CD4-positive, CD25-positive, alpha-beta regulatory T cell (primary cell): ENCODE measurements around the gene TFCP2L1. TPM values are rescaled to one million over a fixed set of nuclear protein-coding genes. Genes with fewer than 3 reads are reported as not detected.
A peak's percentile ranks its signal among the peaks of the same experiment; 100 is the strongest.

Source experiments
- ATAC-seq, 2 donors: fragments of 150-1000 bp; cut with Tn5 transposase; one replicate each; pipeline ENCODE4 v1.10.0; 2021; ENCODE audit warnings: low read depth in 2 of 2, moderate number of reproducible peaks in 2 of 2, moderate library complexity in 1 of 2
- DNase-seq, 3 donors: peaks; one replicate each; pipeline versions ENCODE4 v3.0.0 to v3.0.0-alpha.2; 2012 to 2022; ENCODE audit warnings: mixed read lengths in 1 of 3
- H3K27ac ChIP-seq: one replicate; pipeline ENCODE4 v1.7.0; 2013; ENCODE audit warnings: mild to moderate bottlenecking, low read length; ENCODE audit not compliant: insufficient read depth, poor library complexity, severe bottlenecking
- H3K27me3 ChIP-seq: one replicate; pipeline ENCODE4 v1.7.0; 2013; ENCODE audit warnings: low read length; ENCODE audit not compliant: control insufficient read depth, insufficient read depth
- H3K36me3 ChIP-seq: one replicate; pipeline ENCODE4 v1.7.0; 2013; ENCODE audit warnings: mild to moderate bottlenecking, low read length, moderate library complexity; ENCODE audit not compliant: control insufficient read depth, insufficient read depth
- H3K4me1 ChIP-seq: 2 replicates; pipeline ENCODE4 v1.7.0; 2013; ENCODE audit warnings: mild to moderate bottlenecking, low read length; ENCODE audit not compliant: insufficient read depth, control insufficient read depth, poor library complexity, severe bottlenecking
- H3K4me3 ChIP-seq: one replicate; pipeline ENCODE4 v1.7.0; 2013; ENCODE audit warnings: low read depth, mild to moderate bottlenecking, low read length, moderate library complexity
- H3K9me3 ChIP-seq, 2 experiments: 1 replicate in 1 of 2; 2 replicates in 1 of 2; pipeline ENCODE4 v1.7.0; 2013; ENCODE audit warnings: low read length in 2 of 2, mild to moderate bottlenecking in 1 of 2, moderate library complexity in 1 of 2; ENCODE audit not compliant: control insufficient read depth in 2 of 2
- H3K27ac Mint-ChIP-seq, 3 donors: one replicate each; pipeline ENCODE4 v1.8.0; 2020 to 2022; ENCODE audit warnings: mild to moderate bottlenecking in 3 of 3, mixed read lengths in 3 of 3, moderate library complexity in 2 of 3
- H3K27me3 Mint-ChIP-seq: one replicate; pipeline ENCODE4 v1.8.0; 2022; ENCODE audit warnings: mild to moderate bottlenecking, mixed read lengths
- H3K36me3 Mint-ChIP-seq: one replicate; pipeline ENCODE4 v1.8.0; 2020; ENCODE audit warnings: mixed read lengths
- H3K4me1 Mint-ChIP-seq, 4 donors: one replicate each; pipeline ENCODE4 v1.8.0; 2020 to 2022; ENCODE audit warnings: mixed read lengths in 4 of 4, mild to moderate bottlenecking in 1 of 4
- H3K4me3 Mint-ChIP-seq, 4 donors: one replicate each; pipeline ENCODE4 v1.8.0; 2020 to 2022; ENCODE audit warnings: mild to moderate bottlenecking in 4 of 4, mixed read lengths in 4 of 4, moderate library complexity in 3 of 4
- H3K9me3 Mint-ChIP-seq, 7 donors: one replicate each; pipeline ENCODE4 v1.8.0; 2020 to 2022; ENCODE audit warnings: mixed read lengths in 7 of 7, mild to moderate bottlenecking in 3 of 7, moderate library complexity in 2 of 7
- polyA plus RNA-seq, 4 donors: library from polyadenylated mRNA; unstranded; fragments of 300-500 nt; fragmentation: Illumina TruSeq; gene quantifications; one replicate each; pipeline ENCODE4 v1.2.3, GENCODE V29; 2021
- total RNA-seq: library from RNA; stranded (reverse); gene quantifications from one replicate; pipeline ENCODE4 v1.2.3, GENCODE V29; 2022

TFCP2L1 gene
- total and polyA plus RNA-seq, 5 donors from 2014 or later = 0.05 TPM; not detected in 4

DNA sequence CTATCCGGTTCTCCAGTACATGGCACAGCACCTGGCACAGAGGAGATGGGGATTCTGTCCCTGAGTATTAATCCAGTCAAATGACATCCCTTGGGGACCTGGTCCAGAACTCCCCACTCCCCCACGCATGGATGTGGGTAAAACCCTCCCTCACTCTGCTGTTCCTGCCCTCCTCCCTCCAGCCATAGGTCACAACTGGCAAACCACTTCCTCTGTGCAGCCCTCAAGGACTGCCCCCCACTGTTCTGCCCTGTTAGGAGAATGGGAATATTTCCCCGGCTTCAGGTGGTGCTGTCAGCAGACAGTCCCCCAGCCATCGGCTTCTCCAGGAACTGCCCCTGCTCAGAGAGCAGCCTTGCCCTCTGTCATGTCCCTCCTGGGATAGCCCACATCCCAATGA is 1.5 kb upstream of the TFCP2L1 start:
- DNase-seq (no peak), ATAC-seq (no peak)
- Mint-ChIP-seq H3K36me3 (no peaks in the 10 kb centered on the region), H3K27me3 (peaks cover 41% of the 10 kb centered on the region), H3K9me3 (no peaks in the 10 kb centered on the region), H3K27ac (no peak overlapping the region), H3K4me1 (peaks cover 0 to 12% (median 6%) of the 10 kb centered on the region in 4 donors), H3K4me3 (peak overlapping the region in 1 of 4 donors; percentile 35)
- no peaks in the 10 kb centered on the region for H3K9me3 ChIP-seq
- no peak overlapping the region for H3K27ac ChIP-seq
- no peaks in the 10 kb centered on the region for H3K36me3 ChIP-seq
- no peak overlapping the region for H3K4me3 ChIP-seq
- H3K4me1 ChIP-seq = peaks cover 7% of the 10 kb centered on the region
- peaks cover 12% of the 10 kb centered on the region for H3K27me3 ChIP-seq

DNA sequence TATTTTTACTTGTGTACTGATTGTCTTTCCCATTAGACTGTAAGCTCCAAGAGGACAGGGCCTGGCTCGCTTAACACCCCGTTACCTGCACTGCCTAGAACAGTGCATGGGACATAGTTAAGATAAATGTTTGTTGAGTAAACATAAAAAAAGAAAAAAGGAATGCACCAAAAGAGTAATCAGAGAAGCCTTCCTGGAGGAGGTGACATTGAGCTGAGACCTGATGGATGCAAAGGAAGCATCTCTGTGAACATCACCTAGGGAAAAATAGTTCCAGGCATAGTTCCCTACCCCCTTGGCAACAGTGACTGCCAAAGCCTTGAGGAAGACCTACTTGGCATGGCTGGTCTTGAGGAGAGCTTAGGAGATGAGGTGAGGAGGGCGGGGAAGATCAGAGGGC is 924 bp upstream of the TFCP2L1 start:
- no peak for ATAC-seq
- Mint-ChIP-seq H3K4me1 (peaks cover 0 to 12% (median 6%) of the 10 kb centered on the region in 4 donors), H3K27me3 (peaks cover 47% of the 10 kb centered on the region), H3K9me3 (no peaks in the 10 kb centered on the region), H3K27ac (no peak overlapping the region), H3K36me3 (no peaks in the 10 kb centered on the region), H3K4me3 (peak overlapping the region in 2 of 4 donors; percentile 22 to 71)
- H3K4me3 ChIP-seq = no peak overlapping the region
- H3K9me3 ChIP-seq = no peaks in the 10 kb centered on the region
- H3K27ac ChIP-seq = no peak overlapping the region
- H3K4me1 ChIP-seq = peaks cover 7% of the 10 kb centered on the region
- H3K27me3 ChIP-seq = peaks cover 12% of the 10 kb centered on the region
- DNase-seq = no peak
- H3K36me3 ChIP-seq = no peaks in the 10 kb centered on the region

GRCh38 chr2:121283670-121284462 is 1.1 kb downstream of the TFCP2L1 start:
- DNase-seq = no peak
- Mint-ChIP-seq H3K27me3 (peaks cover 48% of the 10 kb centered on the region), H3K9me3 (peaks cover 0 to 4% (median 0%) of the 10 kb centered on the region in 7 donors), H3K4me3 (peak overlapping the region; percentile 4 to 73 (median 46)), H3K27ac (no peak overlapping the region), H3K4me1 (peaks cover 0 to 12% (median 6%) of the 10 kb centered on the region in 4 donors), H3K36me3 (no peaks in the 10 kb centered on the region)
- H3K4me1 ChIP-seq = peaks cover 7% of the 10 kb centered on the region
- no peak overlapping the region for H3K27ac ChIP-seq
- peaks cover 12% of the 10 kb centered on the region for H3K27me3 ChIP-seq
- no peak overlapping the region for H3K4me3 ChIP-seq
- no peaks in the 10 kb centered on the region for H3K9me3 ChIP-seq
- H3K36me3 ChIP-seq = no peaks in the 10 kb centered on the region
- no peak for ATAC-seq

DNA sequence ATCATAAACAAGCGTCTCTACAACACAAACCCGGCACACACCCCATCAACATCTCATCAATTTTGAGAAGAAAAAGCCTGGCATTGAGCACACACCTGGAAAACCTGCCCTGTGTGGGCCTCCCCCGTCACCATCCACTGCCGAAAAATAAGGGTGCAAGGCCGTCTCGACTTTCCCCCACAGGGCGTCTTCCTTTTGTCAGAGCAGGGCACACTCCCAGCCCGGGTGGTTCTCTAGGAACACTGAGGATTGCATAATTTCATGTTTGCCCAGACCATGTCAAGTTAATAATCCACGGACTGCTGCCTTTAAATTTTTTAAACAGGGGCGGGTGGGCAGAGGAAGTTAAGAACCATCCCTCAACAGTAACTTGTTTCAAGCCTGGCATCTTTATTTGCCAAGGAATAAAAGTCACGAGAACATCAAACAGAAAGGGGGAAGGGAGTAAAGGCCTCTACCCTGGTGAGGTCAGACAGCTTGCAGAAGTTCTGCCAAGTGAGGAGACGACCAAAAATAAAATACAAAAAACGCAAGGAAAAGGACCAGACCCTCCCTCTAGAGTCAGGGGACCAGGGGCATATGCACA is 2.1 kb downstream of the TFCP2L1 start:
- peaks cover 0 to 4% (median 0%) of the 10 kb centered on the region in 7 donors for H3K9me3 Mint-ChIP-seq
- no peaks in the 10 kb centered on the region for H3K36me3 Mint-ChIP-seq
- H3K4me3 ChIP-seq = no peak overlapping the region
- H3K9me3 ChIP-seq = no peaks in the 10 kb centered on the region
- H3K27me3 ChIP-seq = peaks cover 12% of the 10 kb centered on the region
- peaks cover 45% of the 10 kb centered on the region for H3K27me3 Mint-ChIP-seq
- peaks cover 7% of the 10 kb centered on the region for H3K4me1 ChIP-seq
- no peak overlapping the region for H3K4me3 Mint-ChIP-seq
- ATAC-seq (no peak), DNase-seq (no peak)
- no peak overlapping the region for H3K27ac ChIP-seq
- H3K4me1 Mint-ChIP-seq = peaks cover 0 to 12% (median 6%) of the 10 kb centered on the region in 4 donors
- H3K27ac Mint-ChIP-seq = no peak overlapping the region
- H3K36me3 ChIP-seq = no peaks in the 10 kb centered on the region

DNA sequence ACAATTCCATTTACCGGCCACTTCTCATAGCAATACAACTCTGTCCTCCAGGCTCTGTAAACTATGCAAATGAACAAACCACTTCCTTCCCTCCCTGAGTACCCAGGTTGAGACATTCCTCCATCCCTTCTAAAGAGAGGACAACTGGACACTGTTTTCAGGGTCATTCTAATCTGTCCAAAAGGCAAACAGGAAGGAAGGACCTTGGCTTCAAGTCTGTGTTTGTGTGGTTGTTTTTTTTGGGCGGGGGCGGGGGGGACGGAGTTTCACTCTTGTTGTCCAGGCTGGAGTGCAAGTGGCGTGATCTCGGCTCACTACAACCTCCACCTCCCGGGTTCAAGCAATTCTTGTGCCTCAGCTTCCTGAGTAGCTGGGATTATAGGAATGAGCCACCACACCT is 3.3 kb downstream of the TFCP2L1 start:
- H3K36me3 ChIP-seq = no peaks in the 10 kb centered on the region
- no peak for ATAC-seq
- H3K9me3 Mint-ChIP-seq = peaks cover 0 to 4% (median 0%) of the 10 kb centered on the region in 7 donors
- H3K9me3 ChIP-seq = no peaks in the 10 kb centered on the region
- H3K4me3 ChIP-seq = no peak overlapping the region
- H3K27me3 Mint-ChIP-seq = peaks cover 39% of the 10 kb centered on the region
- H3K4me1 Mint-ChIP-seq = peaks cover 0 to 12% (median 6%) of the 10 kb centered on the region in 4 donors
- H3K4me1 ChIP-seq = peaks cover 7% of the 10 kb centered on the region
- H3K27me3 ChIP-seq = peaks cover 12% of the 10 kb centered on the region
- no peaks in the 10 kb centered on the region for H3K36me3 Mint-ChIP-seq
- DNase-seq = no peak
- H3K4me3 Mint-ChIP-seq = no peak overlapping the region
- no peak overlapping the region for H3K27ac Mint-ChIP-seq
- H3K27ac ChIP-seq = no peak overlapping the region

- Mint-ChIP-seq H3K27me3 (peaks cover 38% of the 10 kb centered on the region), H3K4me3 (no peak overlapping the region), H3K27ac (peak overlapping the region in 1 of 3 donors; percentile 85), H3K9me3 (peaks cover 0 to 4% (median 0%) of the 10 kb centered on the region in 7 donors), H3K4me1 (peaks cover 0 to 12% (median 6%) of the 10 kb centered on the region in 4 donors), H3K36me3 (no peaks in the 10 kb centered on the region)
- no peak overlapping the region for H3K4me3 ChIP-seq
- peaks cover 11% of the 10 kb centered on the region for H3K27me3 ChIP-seq
- DNase-seq = no peak
- H3K4me1 ChIP-seq = peaks cover 7% of the 10 kb centered on the region
- no peak overlapping the region for H3K27ac ChIP-seq
- ATAC-seq = no peak
- no peaks in the 10 kb centered on the region for H3K9me3 ChIP-seq
- no peaks in the 10 kb centered on the region for H3K36me3 ChIP-seq
These were observed 3.9 kb downstream of the TFCP2L1 start for GRCh38 chr2:121281107-121281506.

DNA sequence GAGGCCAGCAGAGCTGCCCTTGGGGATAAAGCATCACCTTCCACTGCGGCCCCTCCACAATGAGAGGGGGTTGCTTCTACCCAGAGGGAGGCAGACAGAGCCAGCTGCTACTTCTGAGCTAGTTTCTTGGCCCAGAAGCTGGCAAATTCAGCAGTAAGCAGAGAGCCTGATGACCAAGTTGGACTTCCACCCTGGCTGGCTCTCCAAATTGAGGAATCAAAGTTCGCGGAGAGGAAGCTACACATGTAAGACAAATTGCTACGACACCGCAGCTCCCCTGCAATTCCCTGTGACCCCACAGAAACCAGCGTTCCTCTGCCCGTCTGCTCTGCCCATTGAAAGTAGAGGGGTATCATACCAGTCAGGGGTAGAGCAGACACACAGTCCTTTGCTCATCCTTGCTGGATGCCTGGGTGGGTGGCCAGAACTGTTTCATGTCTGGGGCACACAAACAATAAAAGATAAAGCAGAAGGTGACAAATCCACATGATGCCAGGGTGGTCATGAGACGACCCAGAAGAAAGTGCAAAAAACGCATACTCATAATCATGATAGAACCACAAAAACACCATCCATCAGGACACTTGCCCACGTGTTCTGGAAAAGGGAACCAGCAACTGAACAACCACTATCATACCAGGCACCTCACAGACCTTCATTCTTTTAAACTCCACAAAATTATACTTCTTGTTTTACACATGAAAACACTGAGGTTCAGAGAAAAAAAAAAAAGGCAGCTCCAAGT is 5.4 kb downstream of the TFCP2L1 start:
- H3K27me3 Mint-ChIP-seq = peaks cover 29% of the 10 kb centered on the region
- no peaks in the 10 kb centered on the region for H3K36me3 ChIP-seq
- ATAC-seq = no peak
- peaks cover 0 to 4% (median 0%) of the 10 kb centered on the region in 7 donors for H3K9me3 Mint-ChIP-seq
- H3K27me3 ChIP-seq = peaks cover 8% of the 10 kb centered on the region
- H3K27ac ChIP-seq = no peak overlapping the region
- no peak for DNase-seq
- no peaks in the 10 kb centered on the region for H3K9me3 ChIP-seq
- H3K4me3 ChIP-seq = no peak overlapping the region
- peaks cover 0 to 9% (median 6%) of the 10 kb centered on the region in 4 donors for H3K4me1 Mint-ChIP-seq
- no peaks in the 10 kb centered on the region for H3K36me3 Mint-ChIP-seq
- H3K4me1 ChIP-seq = peaks cover 4% of the 10 kb centered on the region
- no peak overlapping the region for H3K4me3 Mint-ChIP-seq
- no peak overlapping the region for H3K27ac Mint-ChIP-seq
